CD4-positive, CD25-positive, alpha-beta regulatory T cell (primary cell): ENCODE data around the gene MAGEB17. TPM values are rescaled to one million over a fixed set of nuclear protein-coding genes. Genes with fewer than 3 reads are reported as not detected.

Source experiments
- ATAC-seq, 2 donors: fragments of 150-1000 bp; cut with Tn5 transposase; one replicate each; pipeline ENCODE4 v1.10.0; 2021; ENCODE audit warnings: low read depth in 2 of 2, moderate number of reproducible peaks in 2 of 2, moderate library complexity in 1 of 2
- DNase-seq, 3 donors: peaks; one replicate each; pipeline versions ENCODE4 v3.0.0 to v3.0.0-alpha.2; 2012 to 2022; ENCODE audit warnings: mixed read lengths in 1 of 3
- H3K27ac ChIP-seq: one replicate; pipeline ENCODE4 v1.7.0; 2013; ENCODE audit warnings: mild to moderate bottlenecking, low read length; ENCODE audit not compliant: insufficient read depth, poor library complexity, severe bottlenecking
- H3K27me3 ChIP-seq: one replicate; pipeline ENCODE4 v1.7.0; 2013; ENCODE audit warnings: low read length; ENCODE audit not compliant: control insufficient read depth, insufficient read depth
- H3K36me3 ChIP-seq: one replicate; pipeline ENCODE4 v1.7.0; 2013; ENCODE audit warnings: mild to moderate bottlenecking, low read length, moderate library complexity; ENCODE audit not compliant: control insufficient read depth, insufficient read depth
- H3K4me1 ChIP-seq: 2 replicates; pipeline ENCODE4 v1.7.0; 2013; ENCODE audit warnings: mild to moderate bottlenecking, low read length; ENCODE audit not compliant: insufficient read depth, control insufficient read depth, poor library complexity, severe bottlenecking
- H3K4me3 ChIP-seq: one replicate; pipeline ENCODE4 v1.7.0; 2013; ENCODE audit warnings: low read depth, mild to moderate bottlenecking, low read length, moderate library complexity
- H3K9me3 ChIP-seq, 2 experiments: 1 replicate in 1 of 2; 2 replicates in 1 of 2; pipeline ENCODE4 v1.7.0; 2013; ENCODE audit warnings: low read length in 2 of 2, mild to moderate bottlenecking in 1 of 2, moderate library complexity in 1 of 2; ENCODE audit not compliant: control insufficient read depth in 2 of 2
- H3K27ac Mint-ChIP-seq, 3 donors: one replicate each; pipeline ENCODE4 v1.8.0; 2020 to 2022; ENCODE audit warnings: mild to moderate bottlenecking in 3 of 3, mixed read lengths in 3 of 3, moderate library complexity in 2 of 3
- H3K27me3 Mint-ChIP-seq: one replicate; pipeline ENCODE4 v1.8.0; 2022; ENCODE audit warnings: mild to moderate bottlenecking, mixed read lengths
- H3K36me3 Mint-ChIP-seq: one replicate; pipeline ENCODE4 v1.8.0; 2020; ENCODE audit warnings: mixed read lengths
- H3K4me1 Mint-ChIP-seq, 4 donors: one replicate each; pipeline ENCODE4 v1.8.0; 2020 to 2022; ENCODE audit warnings: mixed read lengths in 4 of 4, mild to moderate bottlenecking in 1 of 4
- H3K4me3 Mint-ChIP-seq, 4 donors: one replicate each; pipeline ENCODE4 v1.8.0; 2020 to 2022; ENCODE audit warnings: mild to moderate bottlenecking in 4 of 4, mixed read lengths in 4 of 4, moderate library complexity in 3 of 4
- H3K9me3 Mint-ChIP-seq, 7 donors: one replicate each; pipeline ENCODE4 v1.8.0; 2020 to 2022; ENCODE audit warnings: mixed read lengths in 7 of 7, mild to moderate bottlenecking in 3 of 7, moderate library complexity in 2 of 7
- polyA plus RNA-seq, 4 donors: library from polyadenylated mRNA; unstranded; fragments of 300-500 nt; fragmentation: Illumina TruSeq; gene quantifications; one replicate each; pipeline ENCODE4 v1.2.3, GENCODE V29; 2021
- total RNA-seq: library from RNA; stranded (reverse); gene quantifications from one replicate; pipeline ENCODE4 v1.2.3, GENCODE V29; 2022

The MAGEB17 gene
- total and polyA plus RNA-seq, 5 donors from 2014 or later = not detected

GRCh38 chrX:16134936-16135335, 32.3 kb upstream of the MAGEB17 start:
- H3K27me3 Mint-ChIP-seq = peaks cover 14% of the 10 kb centered on the region
- no peak for DNase-seq
- H3K9me3 ChIP-seq = no peaks in the 10 kb centered on the region
- no peak overlapping the region for H3K4me3 ChIP-seq
- no peak overlapping the region for H3K4me3 Mint-ChIP-seq
- peaks cover 2% of the 10 kb centered on the region for H3K27me3 ChIP-seq
- no peak overlapping the region for H3K27ac Mint-ChIP-seq
- no peaks in the 10 kb centered on the region for H3K36me3 Mint-ChIP-seq
- H3K4me1 Mint-ChIP-seq = no peaks in the 10 kb centered on the region
- H3K27ac ChIP-seq = no peak overlapping the region
- ATAC-seq = no peak
- no peaks in the 10 kb centered on the region for H3K4me1 ChIP-seq
- no peaks in the 10 kb centered on the region for H3K36me3 ChIP-seq
- peaks cover 0 to 3% (median 0%) of the 10 kb centered on the region in 7 donors for H3K9me3 Mint-ChIP-seq

GRCh38 chrX:16136080-16136479, 31.2 kb upstream of the MAGEB17 start:
- no peak overlapping the region for H3K27ac ChIP-seq
- H3K27me3 Mint-ChIP-seq = peaks cover 14% of the 10 kb centered on the region
- no peak overlapping the region for H3K4me3 Mint-ChIP-seq
- no peaks in the 10 kb centered on the region for H3K36me3 ChIP-seq
- no peaks in the 10 kb centered on the region for H3K4me1 ChIP-seq
- no peaks in the 10 kb centered on the region for H3K36me3 Mint-ChIP-seq
- peaks cover 0 to 3% (median 0%) of the 10 kb centered on the region in 7 donors for H3K9me3 Mint-ChIP-seq
- H3K4me1 Mint-ChIP-seq = no peaks in the 10 kb centered on the region
- peaks cover 2% of the 10 kb centered on the region for H3K27me3 ChIP-seq
- H3K27ac Mint-ChIP-seq = no peak overlapping the region
- H3K9me3 ChIP-seq = no peaks in the 10 kb centered on the region
- DNase-seq = no peak
- ATAC-seq = no peak
- H3K4me3 ChIP-seq = no peak overlapping the region

GRCh38 chrX:16137416-16138107, 29.7 kb upstream of the MAGEB17 start:
- DNase-seq (no peak), ATAC-seq (no peak)
- no peaks in the 10 kb centered on the region for H3K9me3 ChIP-seq
- H3K27ac ChIP-seq = no peak overlapping the region
- peaks cover 2% of the 10 kb centered on the region for H3K27me3 ChIP-seq
- H3K27me3 Mint-ChIP-seq = peaks cover 14% of the 10 kb centered on the region
- no peak overlapping the region for H3K27ac Mint-ChIP-seq
- no peaks in the 10 kb centered on the region for H3K4me1 Mint-ChIP-seq
- no peaks in the 10 kb centered on the region for H3K36me3 ChIP-seq
- H3K4me1 ChIP-seq = no peaks in the 10 kb centered on the region
- no peak overlapping the region for H3K4me3 Mint-ChIP-seq
- no peaks in the 10 kb centered on the region for H3K36me3 Mint-ChIP-seq
- H3K4me3 ChIP-seq = no peak overlapping the region
- H3K9me3 Mint-ChIP-seq = peaks cover 0 to 3% (median 0%) of the 10 kb centered on the region in 7 donors

GRCh38 chrX:16138108-16138427, 29.2 kb upstream of the MAGEB17 start:
- Histone ChIP-seq H3K36me3 (no peaks in the 10 kb centered on the region), H3K4me1 (no peaks in the 10 kb centered on the region), H3K9me3 (no peaks in the 10 kb centered on the region), H3K4me3 (no peak overlapping the region), H3K27ac (no peak overlapping the region), H3K27me3 (peaks cover 2% of the 10 kb centered on the region)
- Mint-ChIP-seq H3K4me3 (no peak overlapping the region), H3K4me1 (no peaks in the 10 kb centered on the region), H3K27me3 (peaks cover 14% of the 10 kb centered on the region), H3K27ac (no peak overlapping the region), H3K36me3 (no peaks in the 10 kb centered on the region), H3K9me3 (peaks cover 0 to 3% (median 0%) of the 10 kb centered on the region in 7 donors)
- DNase-seq (peak in 1 of 3 donors; percentile 4), ATAC-seq (no peak)

DNA sequence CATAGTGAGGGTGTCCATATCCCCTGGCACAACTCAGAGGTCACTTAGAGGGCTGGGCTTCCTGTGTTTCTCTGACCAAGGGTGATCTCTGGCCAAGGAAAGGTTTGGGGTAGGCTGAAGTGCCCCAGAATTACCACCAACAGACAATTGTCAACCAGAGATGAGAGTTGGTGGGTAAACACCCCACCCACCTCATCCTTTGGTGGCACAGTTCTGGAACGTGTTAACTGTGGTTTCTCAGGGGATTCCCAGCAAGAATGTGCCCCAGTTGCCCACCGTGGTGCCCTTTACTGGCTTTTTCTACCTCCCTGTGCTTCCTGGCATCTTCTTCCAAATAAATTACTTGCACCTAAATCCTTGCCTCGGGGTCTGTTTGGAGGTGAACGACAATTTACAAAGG, 26.8 kb upstream of the MAGEB17 start:
- H3K4me3 ChIP-seq = no peak overlapping the region
- no peaks in the 10 kb centered on the region for H3K36me3 ChIP-seq
- Mint-ChIP-seq H3K27ac (no peak overlapping the region), H3K27me3 (peaks cover 11% of the 10 kb centered on the region), H3K9me3 (peaks cover 0 to 1% (median 0%) of the 10 kb centered on the region in 7 donors), H3K4me3 (no peak overlapping the region), H3K36me3 (no peaks in the 10 kb centered on the region), H3K4me1 (no peaks in the 10 kb centered on the region)
- ATAC-seq (no peak), DNase-seq (no peak)
- no peak overlapping the region for H3K27ac ChIP-seq
- no peaks in the 10 kb centered on the region for H3K27me3 ChIP-seq
- no peaks in the 10 kb centered on the region for H3K4me1 ChIP-seq
- H3K9me3 ChIP-seq = no peaks in the 10 kb centered on the region

DNA sequence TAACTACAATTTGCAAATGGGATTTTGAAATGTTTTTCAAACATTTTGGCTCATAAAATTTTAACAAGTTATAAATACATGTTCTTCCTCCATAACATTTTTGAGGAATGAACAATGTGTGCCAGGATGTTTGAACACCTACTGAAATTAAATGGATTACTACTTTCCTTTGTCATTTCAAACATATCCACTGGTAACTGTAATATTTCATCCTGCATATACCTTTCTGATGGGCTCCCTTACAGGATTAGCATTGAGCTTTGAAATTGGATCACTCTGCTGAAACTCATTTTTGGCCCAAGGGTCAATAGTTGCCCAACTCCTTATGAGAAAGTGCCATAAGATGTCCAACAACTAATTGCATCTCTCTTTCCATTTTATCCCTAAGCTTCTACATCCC, 26.3 kb upstream of the MAGEB17 start:
- no peaks in the 10 kb centered on the region for H3K4me1 ChIP-seq
- no peaks in the 10 kb centered on the region for H3K27me3 ChIP-seq
- DNase-seq = no peak
- no peak for ATAC-seq
- no peak overlapping the region for H3K4me3 ChIP-seq
- no peaks in the 10 kb centered on the region for H3K36me3 ChIP-seq
- H3K27ac ChIP-seq = no peak overlapping the region
- no peak overlapping the region for H3K4me3 Mint-ChIP-seq
- H3K27me3 Mint-ChIP-seq = peaks cover 11% of the 10 kb centered on the region
- no peaks in the 10 kb centered on the region for H3K36me3 Mint-ChIP-seq
- H3K4me1 Mint-ChIP-seq = no peaks in the 10 kb centered on the region
- H3K9me3 ChIP-seq = no peaks in the 10 kb centered on the region
- peaks cover 0 to 1% (median 0%) of the 10 kb centered on the region in 7 donors for H3K9me3 Mint-ChIP-seq
- H3K27ac Mint-ChIP-seq = no peak overlapping the region

- Mint-ChIP-seq H3K4me1 (no peaks in the 10 kb centered on the region), H3K9me3 (no peaks in the 10 kb centered on the region), H3K27me3 (peaks cover 8% of the 10 kb centered on the region), H3K27ac (no peak overlapping the region), H3K36me3 (no peaks in the 10 kb centered on the region), H3K4me3 (no peak overlapping the region)
- H3K36me3 ChIP-seq = no peaks in the 10 kb centered on the region
- H3K27me3 ChIP-seq = no peaks in the 10 kb centered on the region
- ATAC-seq (no peak), DNase-seq (no peak)
- H3K4me3 ChIP-seq = no peak overlapping the region
- H3K4me1 ChIP-seq = no peaks in the 10 kb centered on the region
- no peak overlapping the region for H3K27ac ChIP-seq
- H3K9me3 ChIP-seq = no peaks in the 10 kb centered on the region
Measured at GRCh38 chrX:16141422-16142245, 25.6 kb upstream of the MAGEB17 start.

- H3K9me3 Mint-ChIP-seq = no peaks in the 10 kb centered on the region
Measured at GRCh38 chrX:16142246-16142558, 25.1 kb upstream of the MAGEB17 start.

More at GRCh38 chrX:16142246-16142558, 25.1 kb upstream of the MAGEB17 start:
- Histone ChIP-seq H3K4me1 (no peaks in the 10 kb centered on the region), H3K27ac (no peak overlapping the region), H3K27me3 (no peaks in the 10 kb centered on the region), H3K9me3 (no peaks in the 10 kb centered on the region), H3K4me3 (no peak overlapping the region), H3K36me3 (no peaks in the 10 kb centered on the region)
- Mint-ChIP-seq H3K27ac (no peak overlapping the region), H3K4me1 (no peaks in the 10 kb centered on the region), H3K27me3 (peaks cover 8% of the 10 kb centered on the region), H3K4me3 (no peak overlapping the region), H3K36me3 (no peaks in the 10 kb centered on the region)
- no peak for ATAC-seq
- no peak for DNase-seq
